NCI-H748 treated with DMSO at 0.1 percent for 48 hours (cell line): Measurements from ENCODE around the gene URM1.
A peak's percentile ranks its signal among the peaks of the same experiment; 100 is the strongest.

Source experiments
- DNase-seq: peaks from one replicate; lab custom pipeline; 2025; lab: John Stamatoyannopoulos, UW

URM1 gene

DNA sequence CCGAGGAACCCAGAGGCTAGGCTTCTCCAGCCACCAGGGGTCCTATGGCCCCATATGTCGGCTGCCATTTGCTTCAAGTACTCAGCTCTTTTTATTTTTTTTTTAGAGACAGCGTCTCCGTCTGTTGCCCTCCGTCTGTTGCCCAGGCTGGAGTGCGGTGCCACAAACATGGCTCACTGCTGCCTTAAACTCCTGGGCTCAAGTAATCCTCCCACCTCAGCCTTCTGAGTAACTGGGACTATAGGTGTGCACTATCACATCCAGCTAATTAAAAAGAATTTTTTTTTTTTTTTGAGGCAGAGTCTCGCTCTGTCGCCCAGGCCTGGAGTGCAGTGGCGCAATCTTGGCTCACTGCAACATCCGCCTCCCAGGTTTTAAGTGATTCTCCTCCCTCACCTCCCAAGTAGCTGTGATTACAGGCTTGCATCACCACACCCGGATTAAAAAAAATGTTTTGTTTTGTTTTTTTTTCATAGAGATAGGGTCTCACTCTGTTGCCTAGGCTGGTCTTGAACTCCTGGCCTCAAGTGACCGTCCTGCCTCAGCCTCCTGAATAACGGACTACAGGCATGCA, 58.4 kb downstream of the URM1 start:
- DNase-seq = no peak

- DNase-seq = no peak
Measured at GRCh38 chr9:128431207-128431606, 60.0 kb downstream of the URM1 start.

DNA sequence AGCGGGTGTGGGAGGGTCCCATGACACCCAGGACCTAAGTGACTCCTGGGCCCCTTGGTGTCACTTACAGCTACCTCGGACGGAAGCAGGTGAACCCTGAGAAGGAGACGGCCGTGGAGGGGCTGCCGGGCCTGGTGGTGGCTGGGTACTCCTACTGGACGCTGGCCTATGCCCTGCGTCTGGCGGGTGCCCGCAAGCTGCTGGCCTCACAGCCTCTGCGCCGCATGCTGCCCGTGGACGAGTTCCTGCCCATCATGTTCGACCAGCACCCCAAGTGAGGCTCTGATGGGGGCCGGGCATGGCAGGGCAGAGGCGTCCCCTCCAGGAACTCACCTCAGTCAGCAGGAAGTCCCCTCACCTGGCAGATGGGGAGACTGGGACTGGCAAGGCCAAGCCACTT, 63.2 kb downstream of the URM1 start:
- DNase-seq = no peak

- DNase-seq = no peak
Measured at GRCh38 chr9:128435611-128436010, 64.4 kb downstream of the URM1 start.

GRCh38 chr9:128438343-128439109, 67.4 kb downstream of the URM1 start:
- peak; percentile 39 for DNase-seq

GRCh38 chr9:128439273-128439672, 68.1 kb downstream of the URM1 start:
- DNase-seq = no peak
